Measurements from ENCODE around the gene MAPK7.

DNA sequence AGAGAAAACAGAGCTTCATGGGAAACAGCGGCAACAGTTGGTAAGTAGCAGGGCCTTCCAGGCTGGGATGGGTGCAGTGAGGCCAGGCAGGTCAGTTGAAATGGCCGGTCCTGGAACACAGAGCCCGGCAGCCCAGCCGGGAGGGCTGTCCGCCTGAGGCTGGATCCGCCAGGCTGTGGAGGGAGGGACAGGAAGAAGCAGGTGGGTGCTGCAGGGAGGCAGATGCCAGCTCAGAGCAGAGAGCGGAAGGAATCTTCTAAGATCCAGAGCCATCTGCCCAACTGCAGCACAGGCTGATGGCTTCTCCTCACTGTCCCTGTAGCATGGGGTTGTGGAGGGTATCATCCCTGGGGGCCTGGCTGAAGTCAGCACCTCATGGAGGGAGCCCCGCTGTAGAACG, 33.3 kb downstream of the MAPK7 start:
- TF ChIP-seq, protein P1, sequence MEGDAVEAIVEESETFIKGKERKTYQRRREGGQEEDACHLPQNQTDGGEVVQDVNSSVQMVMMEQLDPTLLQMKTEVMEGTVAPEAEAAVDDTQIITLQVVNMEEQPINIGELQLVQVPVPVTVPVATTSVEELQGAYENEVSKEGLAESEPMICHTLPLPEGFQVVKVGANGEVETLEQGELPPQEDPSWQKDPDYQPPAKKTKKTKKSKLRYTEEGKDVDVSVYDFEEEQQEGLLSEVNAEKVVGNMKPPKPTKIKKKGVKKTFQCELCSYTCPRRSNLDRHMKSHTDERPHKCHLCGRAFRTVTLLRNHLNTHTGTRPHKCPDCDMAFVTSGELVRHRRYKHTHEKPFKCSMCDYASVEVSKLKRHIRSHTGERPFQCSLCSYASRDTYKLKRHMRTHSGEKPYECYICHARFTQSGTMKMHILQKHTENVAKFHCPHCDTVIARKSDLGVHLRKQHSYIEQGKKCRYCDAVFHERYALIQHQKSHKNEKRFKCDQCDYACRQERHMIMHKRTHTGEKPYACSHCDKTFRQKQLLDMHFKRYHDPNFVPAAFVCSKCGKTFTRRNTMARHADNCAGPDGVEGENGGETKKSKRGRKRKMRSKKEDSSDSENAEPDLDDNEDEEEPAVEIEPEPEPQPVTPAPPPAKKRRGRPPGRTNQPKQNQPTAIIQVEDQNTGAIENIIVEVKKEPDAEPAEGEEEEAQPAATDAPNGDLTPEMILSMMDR (conservative IDR thresholded peaks at IDR 0.05; ENCODE audit: low read depth, low read length), result no peak
- TF ChIP-seq CHD1 (IDR thresholded peaks at IDR 0.05; ENCODE audit: low read depth, low read length) (no peak), POLR2A (IDR thresholded peaks at IDR 0.05; ENCODE audit: low read depth, low read length) (no peak), CEBPB (IDR thresholded peaks at IDR 0.05; ENCODE audit: low read depth, low read length) (no peak), MAFK (IDR thresholded peaks at IDR 0.05; ENCODE audit: low read depth, low read length) (no peak), RFX5 (IDR thresholded peaks at IDR 0.05; ENCODE audit: low read depth, low read length) (no peak), RCOR1 (IDR thresholded peaks at IDR 0.05; ENCODE audit: insufficient replicate concordance, low read length) (no peak), RAD21 (IDR thresholded peaks at IDR 0.05; ENCODE audit: low read length) (no peak), MXI1 (IDR thresholded peaks at IDR 0.05; ENCODE audit: borderline replicate concordance, low read depth, low read length) (no peak), SMC3 (IDR thresholded peaks at IDR 0.05; ENCODE audit: low read depth, low read length) (no peak), BHLHE40 (IDR thresholded peaks at IDR 0.05; ENCODE audit: low read depth, low read length) (no peak), FOS (IDR thresholded peaks at IDR 0.05; ENCODE audit: low read depth, low read length) (no peak)

All from IMR-90 (cell line).